Naive B cell (primary cell): ENCODE results near the gene HLTF. TPM values are rescaled to one million over a fixed set of nuclear protein-coding genes. Genes with fewer than 3 reads are reported as not detected.

Experiments
- ATAC-seq, 2 donors: fragments of 150-1000 bp; cut with Tn5 transposase; 2 replicates each; pipeline ENCODE4 v1.10.0; 2021; ENCODE audit warnings: low read depth in 2 of 2, mild to moderate bottlenecking in 2 of 2, moderate library complexity in 2 of 2
- DNase-seq: peaks from one replicate; pipeline ENCODE4 v3.0.0; 2022
- H3K27ac Mint-ChIP-seq, 6 donors: one replicate each; pipeline ENCODE4 v1.8.0; 2020 to 2022; ENCODE audit warnings: mild to moderate bottlenecking in 6 of 6, mixed read lengths in 6 of 6, moderate library complexity in 5 of 6, inconsistent platforms in 2 of 6
- H3K27me3 Mint-ChIP-seq, 3 donors: one replicate each; pipeline ENCODE4 v1.8.0; 2021 to 2022; ENCODE audit warnings: mixed read lengths in 3 of 3, mild to moderate bottlenecking in 1 of 3
- H3K36me3 Mint-ChIP-seq, 2 donors: one replicate each; pipeline ENCODE4 v1.8.0; 2020 to 2022; ENCODE audit warnings: mixed read lengths in 2 of 2, inconsistent platforms in 1 of 2, mild to moderate bottlenecking in 1 of 2
- H3K4me1 Mint-ChIP-seq, 3 donors: one replicate each; pipeline ENCODE4 v1.8.0; 2020 to 2022; ENCODE audit warnings: mixed read lengths in 3 of 3, inconsistent platforms in 1 of 3, mild to moderate bottlenecking in 1 of 3, moderate library complexity in 1 of 3
- H3K4me3 Mint-ChIP-seq, 8 donors: one replicate each; pipeline ENCODE4 v1.8.0; 2020 to 2022; ENCODE audit warnings: mild to moderate bottlenecking in 8 of 8, mixed read lengths in 8 of 8, moderate library complexity in 8 of 8, inconsistent platforms in 2 of 8
- H3K9me3 Mint-ChIP-seq, 7 donors: one replicate each; pipeline ENCODE4 v1.8.0; 2020 to 2022; ENCODE audit warnings: mixed read lengths in 7 of 7, mild to moderate bottlenecking in 5 of 7, inconsistent platforms in 2 of 7, moderate library complexity in 1 of 7
- polyA plus RNA-seq, 6 donors: library from polyadenylated mRNA; unstranded; fragments of 300-500 nt; fragmentation: Illumina TruSeq; gene quantifications; one replicate each; pipeline ENCODE4 v1.2.3, GENCODE V29; 2021; ENCODE audit warnings: low read depth in 6 of 6

Gene HLTF
- polyA plus RNA-seq, 6 donors from 2014 or later: 13.6 to 26.1 (median 21.6) TPM

GRCh38 chr3:149080011-149080698 is 6.2 kb downstream of the HLTF start:
- H3K27ac Mint-ChIP-seq: no peak overlapping the region
- no peak overlapping the region for H3K4me3 Mint-ChIP-seq
- DNase-seq (no peak), ATAC-seq (no peak)
- H3K36me3 Mint-ChIP-seq: no peaks in the 10 kb centered on the region
- no peaks in the 10 kb centered on the region for H3K9me3 Mint-ChIP-seq
- peaks cover 9 to 13% (median 12%) of the 10 kb centered on the region in 3 donors for H3K4me1 Mint-ChIP-seq
- H3K27me3 Mint-ChIP-seq: no peaks in the 10 kb centered on the region

- Mint-ChIP-seq H3K4me1 (peaks cover 3 to 7% (median 5%) of the 10 kb centered on the region in 3 donors), H3K4me3 (no peak overlapping the region), H3K36me3 (no peaks in the 10 kb centered on the region), H3K27me3 (no peaks in the 10 kb centered on the region), H3K27ac (peak overlapping the region in 1 of 6 donors; percentile 44), H3K9me3 (no peaks in the 10 kb centered on the region)
- ATAC-seq (no peak), DNase-seq (no peak)
These were observed 8.7 kb downstream of the HLTF start for GRCh38 chr3:149077628-149078027.

- DNase-seq (no peak), ATAC-seq (no peak)
- no peak overlapping the region for H3K27ac Mint-ChIP-seq
- H3K9me3 Mint-ChIP-seq: no peaks in the 10 kb centered on the region
- no peak overlapping the region for H3K4me3 Mint-ChIP-seq
- peaks cover 0 to 3% (median 0%) of the 10 kb centered on the region in 3 donors for H3K4me1 Mint-ChIP-seq
- peaks cover 0 to 13% of the 10 kb centered on the region in 2 donors for H3K36me3 Mint-ChIP-seq
- no peaks in the 10 kb centered on the region for H3K27me3 Mint-ChIP-seq
These were observed 18.4 kb downstream of the HLTF start for GRCh38 chr3:149067883-149068282.

- no peak for DNase-seq
- peaks cover 13 to 38% of the 10 kb centered on the region in 2 donors for H3K36me3 Mint-ChIP-seq
- no peak for ATAC-seq
- H3K4me1 Mint-ChIP-seq: peaks cover 0 to 3% (median 0%) of the 10 kb centered on the region in 3 donors
- no peak overlapping the region for H3K4me3 Mint-ChIP-seq
- H3K27ac Mint-ChIP-seq: no peak overlapping the region
- H3K9me3 Mint-ChIP-seq: no peaks in the 10 kb centered on the region
- H3K27me3 Mint-ChIP-seq: no peaks in the 10 kb centered on the region
These were observed 24.6 kb downstream of the HLTF start for GRCh38 chr3:149061776-149062175.

- H3K9me3 Mint-ChIP-seq: peaks cover 0 to 2% (median 0%) of the 10 kb centered on the region in 7 donors
- no peak for DNase-seq
- H3K27ac Mint-ChIP-seq: no peak overlapping the region
- H3K36me3 Mint-ChIP-seq: peaks cover 33 to 53% of the 10 kb centered on the region in 2 donors
- H3K4me3 Mint-ChIP-seq: no peak overlapping the region
- H3K4me1 Mint-ChIP-seq: no peaks in the 10 kb centered on the region
- no peaks in the 10 kb centered on the region for H3K27me3 Mint-ChIP-seq
- no peak for ATAC-seq
These were observed 27.7 kb downstream of the HLTF start for GRCh38 chr3:149058602-149059001.

- peaks cover 37 to 56% of the 10 kb centered on the region in 2 donors for H3K36me3 Mint-ChIP-seq
These were observed 28.1 kb downstream of the HLTF start for GRCh38 chr3:149058198-149058597.

GRCh38 chr3:149055575-149055974 is 30.8 kb downstream of the HLTF start:
- ATAC-seq (no peak), DNase-seq (no peak)
- Mint-ChIP-seq H3K27me3 (no peaks in the 10 kb centered on the region), H3K4me3 (peak overlapping the region in 1 of 8 donors; percentile 2), H3K36me3 (peaks cover 53 to 59% of the 10 kb centered on the region in 2 donors), H3K4me1 (no peaks in the 10 kb centered on the region), H3K9me3 (peaks cover 0 to 4% (median 0%) of the 10 kb centered on the region in 7 donors), H3K27ac (no peak overlapping the region)

More at GRCh38 chr3:149058198-149058597, 28.1 kb downstream of the HLTF start:
- Mint-ChIP-seq H3K4me1 (no peaks in the 10 kb centered on the region), H3K27ac (no peak overlapping the region), H3K9me3 (peaks cover 0 to 4% (median 0%) of the 10 kb centered on the region in 7 donors), H3K27me3 (no peaks in the 10 kb centered on the region), H3K4me3 (no peak overlapping the region)
- ATAC-seq (no peak), DNase-seq (no peak)

GRCh38 chr3:149044339-149045083 is 41.8 kb downstream of the HLTF start:
- H3K4me3 Mint-ChIP-seq: no peak overlapping the region

GRCh38 chr3:149042789-149043386 is 43.4 kb downstream of the HLTF start:
- ATAC-seq: no peak
- Mint-ChIP-seq H3K27me3 (no peaks in the 10 kb centered on the region), H3K27ac (peak overlapping the region in 2 of 6 donors; percentile 1 to 85), H3K4me1 (no peaks in the 10 kb centered on the region), H3K9me3 (no peaks in the 10 kb centered on the region), H3K36me3 (peaks cover 24 to 36% of the 10 kb centered on the region in 2 donors), H3K4me3 (no peak overlapping the region)
- no peak for DNase-seq

More at GRCh38 chr3:149044339-149045083, 41.8 kb downstream of the HLTF start:
- ATAC-seq (no peak), DNase-seq (no peak)
- no peak overlapping the region for H3K27ac Mint-ChIP-seq
- no peaks in the 10 kb centered on the region for H3K27me3 Mint-ChIP-seq
- no peaks in the 10 kb centered on the region for H3K4me1 Mint-ChIP-seq
- peaks cover 24 to 36% of the 10 kb centered on the region in 2 donors for H3K36me3 Mint-ChIP-seq
- no peaks in the 10 kb centered on the region for H3K9me3 Mint-ChIP-seq

GRCh38 chr3:149038322-149038721 is 48.0 kb downstream of the HLTF start:
- Mint-ChIP-seq H3K9me3 (no peaks in the 10 kb centered on the region), H3K36me3 (peaks cover 11 to 16% of the 10 kb centered on the region in 2 donors), H3K4me1 (no peaks in the 10 kb centered on the region), H3K4me3 (no peak overlapping the region), H3K27ac (peak overlapping the region in 1 of 6 donors; percentile 24), H3K27me3 (no peaks in the 10 kb centered on the region)
- no peak for DNase-seq
- no peak for ATAC-seq

GRCh38 chr3:149037684-149038083 is 48.6 kb downstream of the HLTF start:
- H3K27ac Mint-ChIP-seq: no peak overlapping the region
- no peak for ATAC-seq

GRCh38 chr3:149031096-149031495 is 55.2 kb downstream of the HLTF start:
- no peaks in the 10 kb centered on the region for H3K9me3 Mint-ChIP-seq
- no peak overlapping the region for H3K4me3 Mint-ChIP-seq
- H3K27ac Mint-ChIP-seq: no peak overlapping the region
- no peaks in the 10 kb centered on the region for H3K27me3 Mint-ChIP-seq
- H3K36me3 Mint-ChIP-seq: peaks cover 0 to 6% of the 10 kb centered on the region in 2 donors
- ATAC-seq (no peak), DNase-seq (no peak)
- no peaks in the 10 kb centered on the region for H3K4me1 Mint-ChIP-seq

More at GRCh38 chr3:149037684-149038083, 48.6 kb downstream of the HLTF start:
- Mint-ChIP-seq H3K27me3 (no peaks in the 10 kb centered on the region), H3K9me3 (no peaks in the 10 kb centered on the region), H3K4me1 (no peaks in the 10 kb centered on the region), H3K36me3 (peaks cover 9 to 16% of the 10 kb centered on the region in 2 donors), H3K4me3 (no peak overlapping the region)
- DNase-seq: no peak

GRCh38 chr3:149026718-149027117 is 59.6 kb downstream of the HLTF start:
- DNase-seq: no peak
- Mint-ChIP-seq H3K4me1 (no peaks in the 10 kb centered on the region), H3K36me3 (peaks cover 21 to 27% of the 10 kb centered on the region in 2 donors), H3K4me3 (no peak overlapping the region), H3K9me3 (peaks cover 0 to 8% (median 5%) of the 10 kb centered on the region in 7 donors), H3K27ac (peak overlapping the region in 4 of 6 donors; percentile 12 to 86 (median 36)), H3K27me3 (no peaks in the 10 kb centered on the region)
- no peak for ATAC-seq
